ENCODE measurements around the gene KLF3. TPM values are rescaled to one million over a fixed set of nuclear protein-coding genes. Genes with fewer than 3 reads are reported as not detected.

Gene KLF3
- total RNA-seq, 1 donor from 2014 or later, result 77.8 TPM

DNA sequence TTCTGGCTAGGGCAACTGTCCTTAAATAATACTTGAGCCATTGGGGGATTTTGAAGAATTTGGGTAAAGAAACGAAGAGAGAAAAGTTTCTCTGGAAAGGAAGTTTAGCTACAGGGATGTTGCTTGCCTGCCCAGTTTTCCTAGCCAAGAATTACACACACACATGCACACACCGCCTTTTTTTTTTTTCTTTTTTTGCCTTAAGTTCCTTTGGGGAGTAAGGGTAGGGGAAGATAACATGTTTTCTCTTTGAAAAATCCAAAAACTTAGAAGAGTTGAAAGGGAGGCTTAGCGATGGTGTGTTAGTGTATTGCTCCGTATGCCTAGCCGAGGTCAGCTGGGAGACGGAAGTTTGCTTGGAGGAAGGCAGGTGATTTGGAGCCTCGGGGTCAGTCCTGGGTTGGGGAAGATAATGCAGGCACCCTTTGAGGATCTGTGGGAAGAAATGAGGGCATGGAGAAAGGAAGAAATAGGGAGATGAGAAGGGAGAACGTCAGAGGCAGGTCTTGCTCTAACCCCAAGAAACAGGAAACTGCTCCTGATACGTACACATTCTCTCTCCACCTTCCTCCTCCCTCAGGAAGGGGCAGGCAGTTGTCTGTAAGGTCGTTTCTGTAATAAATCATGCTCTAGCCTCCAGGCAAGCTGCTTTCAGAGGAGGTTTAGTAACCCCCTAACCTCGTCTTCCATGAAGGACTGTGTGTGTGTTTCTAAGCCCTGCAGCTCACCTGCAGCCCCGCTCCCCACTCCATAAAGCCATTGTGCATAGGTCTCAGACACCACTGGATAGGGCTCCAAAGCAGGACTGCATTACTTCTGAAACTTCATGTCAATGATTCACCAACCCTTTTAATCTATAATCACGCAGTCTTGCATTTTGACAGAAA lies 10.5 kb downstream of the KLF3 start:
- no peak for ATAC-seq

DNA sequence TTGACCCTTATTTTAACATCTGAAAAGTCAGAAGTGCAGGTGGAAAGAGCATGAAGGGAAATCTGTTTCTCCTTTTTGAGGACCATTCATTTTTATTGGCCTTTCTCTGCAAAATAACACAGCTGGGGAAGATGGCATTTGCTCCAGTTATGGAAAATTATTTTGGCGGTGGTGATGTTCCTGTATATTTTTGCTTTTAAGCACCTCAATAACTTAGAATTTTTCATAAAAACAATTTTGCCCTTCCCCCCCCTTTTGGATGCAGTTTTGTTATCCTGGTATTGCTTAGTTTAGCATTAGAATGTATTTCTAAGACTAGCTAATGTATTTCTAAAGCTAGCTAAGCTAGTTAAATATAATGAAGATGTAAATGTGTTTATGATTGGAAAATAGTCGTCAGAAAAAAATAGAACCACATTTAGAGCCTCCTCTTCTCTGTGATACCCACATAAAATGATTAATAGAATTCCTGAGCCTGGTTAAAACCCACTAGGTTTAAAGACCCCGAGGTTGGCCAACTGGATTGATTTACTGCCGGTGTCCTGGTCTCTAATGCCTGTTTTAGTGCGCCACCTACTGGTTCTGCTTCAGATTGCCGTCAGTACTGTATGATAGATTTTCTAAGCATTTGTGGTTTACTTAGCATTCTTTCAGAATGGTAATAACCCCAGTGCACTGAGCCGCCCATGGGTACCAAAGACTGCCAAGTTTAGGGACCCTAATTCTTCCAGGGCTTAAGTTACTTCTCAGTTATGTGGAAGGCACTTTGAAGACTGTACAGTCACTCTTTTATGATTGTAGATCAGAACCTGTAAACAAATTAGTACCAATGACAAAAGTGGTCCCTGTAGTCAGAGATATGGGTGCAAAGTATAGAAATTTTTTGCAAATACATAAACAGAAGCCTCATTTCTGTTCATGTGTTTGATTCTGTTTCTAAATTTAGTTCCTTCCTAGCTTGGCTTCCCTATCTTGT lies 11.4 kb downstream of the KLF3 start:
- peak; percentile 21 for ATAC-seq

DNA sequence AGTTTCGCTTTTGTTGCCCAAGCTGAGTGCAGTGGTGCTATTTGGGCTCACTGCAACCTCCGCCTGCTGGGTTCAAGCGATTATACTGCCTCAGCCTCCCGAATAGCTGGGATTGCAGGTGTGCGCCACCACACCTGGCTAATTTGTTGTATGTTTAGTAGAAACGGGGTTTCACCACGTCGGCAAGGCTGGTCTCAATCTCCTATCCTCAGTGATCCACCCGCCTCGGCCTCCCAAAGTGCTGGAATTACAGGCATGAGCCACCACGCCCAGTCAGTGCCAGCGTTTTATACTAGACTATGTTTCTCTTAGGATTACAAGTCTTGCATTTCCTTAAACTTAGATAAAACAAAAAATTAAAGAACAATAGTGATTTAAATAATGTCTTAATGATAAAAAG lies 13.0 kb downstream of the KLF3 start:
- ATAC-seq, result no peak

DNA sequence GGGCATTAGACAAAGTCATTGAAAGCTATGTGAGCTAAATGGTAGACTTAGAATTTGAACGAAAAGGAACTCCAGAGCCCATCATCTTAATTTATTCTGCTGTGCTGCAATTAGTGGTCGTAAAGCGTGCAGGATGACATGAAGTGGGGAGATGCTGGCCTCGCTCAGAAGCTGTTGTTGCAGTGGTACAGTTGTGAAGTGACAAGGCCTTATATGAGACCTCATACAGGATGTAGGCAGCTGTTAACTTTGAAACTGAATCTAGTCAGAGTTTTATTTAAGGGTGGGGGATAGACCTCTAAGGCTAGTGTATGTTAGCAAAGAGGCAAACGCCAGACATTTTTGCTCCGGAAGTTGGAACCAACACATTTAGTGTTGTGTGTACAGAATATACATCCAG lies 13.4 kb downstream of the KLF3 start:
- no peak for ATAC-seq

DNA sequence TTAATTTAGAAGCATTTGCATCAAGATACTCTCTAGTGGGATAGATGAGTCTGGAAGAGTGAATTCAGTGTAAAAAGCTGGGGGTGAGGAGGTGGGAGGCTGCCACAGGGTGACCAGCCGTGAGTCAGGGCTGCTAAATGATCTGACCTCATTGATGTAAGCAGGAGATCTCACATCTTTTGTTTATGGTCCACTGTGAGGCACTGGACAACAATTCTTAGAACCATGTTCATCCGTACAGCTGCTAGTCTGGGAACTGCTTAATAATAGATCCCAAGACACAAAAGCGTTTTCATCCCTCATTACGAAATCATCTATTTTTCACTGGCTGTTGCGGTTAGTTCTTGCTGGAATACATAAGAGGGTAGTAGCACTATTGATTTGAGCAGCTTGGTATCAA lies 14.1 kb downstream of the KLF3 start:
- ATAC-seq, result no peak

DNA sequence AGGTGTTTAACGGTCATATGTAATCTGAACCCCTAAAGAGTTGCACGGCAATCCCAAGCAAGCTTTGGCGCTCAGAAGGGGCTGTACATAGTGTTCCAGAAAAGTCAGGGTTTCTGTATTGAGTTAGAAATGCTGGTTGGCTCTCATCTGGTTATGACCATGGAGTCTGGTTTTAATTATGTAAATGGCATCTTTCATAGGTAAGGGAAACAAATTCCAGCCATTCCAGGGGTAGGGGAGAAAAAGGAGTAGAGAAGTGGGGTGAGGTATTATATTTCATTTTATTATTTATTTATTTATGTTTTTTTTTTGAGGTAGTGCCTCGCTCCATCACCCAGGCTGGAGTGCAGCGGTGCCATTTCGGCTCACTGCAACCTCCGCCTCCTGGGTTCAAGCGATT lies 15.9 kb downstream of the KLF3 start:
- no peak for ATAC-seq

DNA sequence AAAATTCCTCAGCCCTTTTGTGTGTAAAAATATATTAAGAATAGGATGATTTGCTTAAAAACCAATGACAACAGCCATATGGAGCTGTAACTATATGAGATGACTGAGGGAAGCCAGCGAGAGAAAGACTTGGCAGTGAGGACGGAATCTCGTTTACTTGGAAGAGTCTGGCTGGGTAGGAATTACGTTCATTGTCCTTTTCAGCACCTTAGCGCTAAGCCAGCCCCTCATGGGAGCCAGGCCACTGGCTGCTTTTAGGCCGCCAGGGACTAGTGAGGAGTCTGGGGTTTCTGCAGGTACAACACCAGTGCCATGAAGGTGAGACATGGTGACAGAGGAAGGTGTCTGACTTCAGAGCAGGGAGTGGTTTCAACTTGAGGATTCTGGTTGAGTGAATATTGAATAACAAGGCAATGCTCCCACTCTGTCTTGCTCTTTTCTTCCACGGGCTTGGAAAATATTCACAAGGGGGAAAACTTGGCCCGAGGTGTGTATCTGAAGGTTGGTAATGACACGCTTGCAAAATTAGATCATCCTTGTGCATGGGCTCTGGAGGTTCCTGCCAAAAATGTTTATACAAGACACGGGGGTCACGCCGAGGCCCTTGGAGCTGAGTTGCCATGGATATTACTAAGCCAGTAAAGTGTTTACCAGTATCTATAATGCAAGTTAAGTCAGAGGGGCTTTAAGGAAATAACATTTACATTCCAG lies 17.4 kb downstream of the KLF3 start:
- no peak for ATAC-seq

DNA sequence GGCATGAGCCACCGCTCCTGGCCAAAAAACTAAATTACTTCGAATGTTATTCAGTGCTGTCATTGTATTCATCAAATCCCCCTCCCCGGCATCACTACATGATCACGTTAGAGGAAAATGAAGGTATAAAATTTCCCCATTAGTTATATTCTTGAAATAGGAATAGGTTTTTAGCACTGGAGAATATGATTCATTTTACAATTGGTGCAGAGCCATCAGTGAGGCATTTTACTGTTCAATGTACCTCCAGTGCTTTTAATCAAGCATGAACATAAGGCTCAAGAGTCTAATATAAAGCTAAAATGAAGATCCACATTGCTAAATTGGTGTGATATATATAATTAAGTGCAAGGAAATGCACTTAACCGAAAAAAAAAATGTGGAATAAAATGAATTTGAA lies 18.3 kb downstream of the KLF3 start:
- ATAC-seq, result no peak

DNA sequence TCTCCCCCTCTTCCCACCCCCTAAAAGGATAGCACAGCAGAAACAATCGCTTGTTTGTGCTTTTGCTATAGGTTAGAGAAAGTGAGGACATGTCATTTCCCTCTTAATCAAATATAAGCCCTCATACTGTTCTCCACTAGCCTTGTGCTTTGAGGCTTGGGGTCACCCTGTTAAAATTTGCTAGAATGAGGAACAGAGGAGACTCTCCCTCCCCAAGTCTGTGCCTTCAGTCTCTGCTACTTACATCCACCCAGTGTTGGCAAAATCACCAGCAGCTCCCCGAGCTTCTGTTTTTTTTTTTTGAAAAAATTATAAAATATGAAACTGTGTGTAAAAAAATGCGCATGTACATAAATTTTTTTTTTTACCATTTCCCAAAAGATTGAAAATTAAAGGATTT lies 19.3 kb downstream of the KLF3 start:
- no peak for ATAC-seq

DNA sequence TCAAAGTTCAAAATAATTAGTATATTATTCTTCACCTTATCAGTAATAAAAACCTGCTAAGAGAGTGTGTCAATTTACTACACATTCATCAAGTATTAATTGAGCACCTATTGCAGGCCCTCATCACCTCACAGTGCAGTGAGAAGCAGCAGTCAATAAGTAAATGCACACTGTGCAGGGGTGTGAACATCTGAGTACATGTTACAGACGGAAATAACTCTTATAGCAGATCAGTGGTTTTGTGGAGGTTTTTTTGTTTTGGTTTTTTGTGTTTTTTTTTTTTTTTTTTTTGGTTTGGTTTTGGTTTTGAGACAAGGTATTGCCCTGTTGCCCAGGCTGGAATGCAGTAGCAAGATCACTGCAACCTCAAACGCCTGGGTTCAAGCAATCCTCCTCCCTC lies 20.3 kb downstream of the KLF3 start:
- ATAC-seq, result no peak

DNA sequence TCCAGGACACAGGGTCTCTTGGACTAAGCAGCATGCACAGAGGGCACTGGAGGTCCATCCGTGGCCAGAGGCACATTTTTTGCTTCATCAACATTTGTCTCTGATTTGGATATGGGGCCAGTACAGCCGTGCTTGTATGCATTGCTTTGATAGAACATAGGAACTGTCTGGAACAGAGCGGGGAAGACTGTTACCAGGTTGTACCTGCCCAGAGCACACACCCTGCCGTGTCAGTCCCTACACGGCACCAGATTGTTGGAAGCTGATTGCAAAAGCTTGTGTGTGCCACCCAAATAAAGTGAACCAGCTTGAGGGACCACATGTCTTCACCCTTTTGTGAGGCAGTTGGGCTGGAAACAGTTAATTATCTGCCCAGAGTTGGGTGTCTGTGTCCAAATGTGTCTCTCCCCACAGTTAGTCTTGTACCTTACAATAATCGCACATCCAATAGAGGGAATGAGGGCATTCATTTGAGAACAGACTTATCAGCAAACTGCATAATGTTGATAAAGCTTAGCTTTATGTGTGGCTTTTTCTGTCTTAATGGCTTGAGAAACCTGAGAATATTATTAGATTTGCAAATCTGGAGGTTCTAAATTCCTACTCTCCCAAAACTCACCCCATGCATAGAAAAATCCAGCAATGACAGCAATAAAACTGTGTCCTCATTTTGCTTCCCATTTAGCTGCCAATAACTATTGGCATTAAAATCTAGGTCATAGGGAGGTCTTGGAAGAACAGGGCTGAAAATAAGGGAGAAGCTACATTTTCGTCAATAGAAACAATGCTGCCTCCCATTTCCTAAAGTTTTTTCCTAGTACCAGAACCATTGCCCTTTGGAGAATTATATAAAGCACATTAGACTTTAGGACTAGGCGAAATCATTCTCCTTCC lies 21.2 kb downstream of the KLF3 start:
- ATAC-seq, result peak; percentile 14

DNA sequence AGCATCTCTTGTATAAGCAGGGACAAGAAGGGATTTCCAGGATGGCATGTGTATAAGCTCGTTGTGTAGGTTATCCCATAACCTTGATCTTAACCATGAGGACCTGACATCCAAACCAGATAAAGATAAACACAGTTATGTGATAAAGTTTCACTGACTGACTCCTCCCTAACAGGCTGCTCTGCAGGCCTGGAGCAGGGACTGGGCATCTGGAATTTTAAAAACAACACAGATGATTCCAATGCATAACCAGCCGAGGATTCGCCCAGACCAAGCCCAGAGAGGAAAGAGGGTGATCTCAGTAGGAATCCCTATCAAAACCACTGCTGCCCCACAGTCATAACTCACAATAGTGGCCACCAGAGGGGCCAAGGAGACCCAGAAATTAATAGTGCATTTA lies 22.7 kb downstream of the KLF3 start:
- no peak for ATAC-seq

DNA sequence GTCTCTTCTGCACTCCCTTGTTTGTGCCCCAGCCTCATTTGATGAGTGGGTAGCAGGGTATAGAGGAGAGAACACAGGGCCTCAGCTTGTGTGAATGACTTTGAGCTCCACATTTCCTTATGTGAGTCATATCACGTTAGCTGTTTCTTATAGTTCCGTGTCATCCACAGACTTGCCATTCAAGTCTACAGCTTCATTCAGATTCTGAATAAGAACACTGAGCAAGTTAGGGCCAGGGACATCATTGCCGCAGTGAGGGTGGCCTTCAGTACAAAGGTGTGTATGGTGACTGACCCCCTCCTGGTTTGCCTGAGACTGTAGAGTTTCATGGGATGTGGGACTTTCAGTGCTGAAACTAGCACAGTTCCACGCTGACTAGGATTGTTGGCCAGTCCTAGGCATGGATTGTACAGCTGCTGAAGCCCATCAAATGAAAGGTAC lies 23.6 kb downstream of the KLF3 start:
- ATAC-seq, result peak; percentile 85

DNA sequence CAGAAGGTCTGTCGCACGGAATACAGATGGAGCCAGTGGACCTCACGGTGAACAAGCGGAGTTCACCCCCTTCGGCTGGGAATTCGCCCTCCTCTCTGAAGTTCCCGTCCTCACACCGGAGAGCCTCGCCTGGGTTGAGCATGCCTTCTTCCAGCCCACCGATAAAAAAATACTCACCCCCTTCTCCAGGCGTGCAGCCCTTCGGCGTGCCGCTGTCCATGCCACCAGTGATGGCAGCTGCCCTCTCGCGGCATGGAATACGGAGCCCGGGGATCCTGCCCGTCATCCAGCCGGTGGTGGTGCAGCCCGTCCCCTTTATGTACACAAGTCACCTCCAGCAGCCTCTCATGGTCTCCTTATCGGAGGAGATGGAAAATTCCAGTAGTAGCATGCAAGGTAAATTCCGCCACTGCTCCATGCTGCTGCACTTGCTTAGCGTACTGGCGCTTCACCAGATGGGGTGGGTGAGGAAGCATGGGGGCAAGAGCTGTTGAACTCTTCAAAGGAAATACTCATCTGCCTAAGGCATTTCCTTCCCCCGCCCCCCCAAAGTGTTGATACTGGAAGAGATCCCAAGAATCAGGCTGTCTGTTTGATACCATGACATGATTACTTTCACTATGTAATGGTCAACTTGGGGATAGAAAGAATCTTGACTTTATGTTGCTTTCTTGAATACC lies 24.8 kb downstream of the KLF3 start:
- ATAC-seq, result no peak

DNA sequence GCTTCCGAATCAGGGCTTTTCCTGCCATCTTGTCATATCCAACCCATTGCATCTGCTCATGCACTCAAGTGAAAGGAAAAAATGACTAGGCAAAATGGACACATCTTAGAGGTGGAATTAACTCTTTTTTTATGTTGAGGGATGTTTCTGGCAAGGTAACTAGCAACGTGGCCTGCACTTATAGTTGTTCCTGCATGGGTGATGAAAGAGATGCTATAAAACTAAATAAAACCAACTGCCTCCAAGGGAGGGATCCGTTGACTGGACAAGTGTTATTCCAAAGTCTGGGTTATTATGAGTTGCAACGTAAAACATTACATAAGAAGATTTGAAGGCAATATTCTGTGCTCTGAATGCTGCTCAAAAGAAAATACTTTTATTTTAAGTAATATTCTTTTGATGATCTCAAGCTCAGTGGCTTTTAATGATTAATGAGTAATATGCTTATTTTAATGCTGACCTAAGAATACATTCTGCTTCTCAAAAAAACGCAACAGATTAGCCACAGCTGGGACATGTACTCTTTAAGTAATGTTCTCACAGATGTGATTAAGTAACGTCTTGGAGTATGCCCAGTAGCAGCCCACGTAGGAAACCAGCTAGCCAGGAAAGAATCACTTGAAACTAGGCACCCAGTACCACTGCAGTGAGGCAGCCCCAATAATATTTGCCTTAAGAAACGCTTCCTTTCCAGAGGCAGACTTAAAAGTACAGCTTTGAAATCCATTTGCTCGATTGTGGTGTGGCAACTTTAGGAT lies 27.4 kb downstream of the KLF3 start:
- ATAC-seq, result no peak

DNA sequence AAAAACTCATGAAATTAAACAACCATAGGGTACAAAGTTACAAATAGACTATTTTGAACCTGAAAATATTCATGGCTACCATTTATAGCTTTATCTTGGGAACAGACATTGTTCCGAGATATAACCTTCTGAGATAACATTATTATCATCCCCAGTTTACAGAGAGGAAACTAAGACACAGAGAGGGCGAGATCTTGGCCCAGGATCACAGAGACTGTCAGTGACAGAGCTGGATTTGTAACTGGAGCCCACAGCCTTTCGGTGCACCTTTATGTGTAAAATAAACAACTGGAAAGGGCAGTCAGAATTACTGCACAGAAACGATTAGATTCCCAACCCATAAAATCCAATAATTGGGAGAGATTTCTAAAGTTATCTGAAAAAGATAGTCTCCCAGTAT lies 28.4 kb downstream of the KLF3 start:
- no peak for ATAC-seq

DNA sequence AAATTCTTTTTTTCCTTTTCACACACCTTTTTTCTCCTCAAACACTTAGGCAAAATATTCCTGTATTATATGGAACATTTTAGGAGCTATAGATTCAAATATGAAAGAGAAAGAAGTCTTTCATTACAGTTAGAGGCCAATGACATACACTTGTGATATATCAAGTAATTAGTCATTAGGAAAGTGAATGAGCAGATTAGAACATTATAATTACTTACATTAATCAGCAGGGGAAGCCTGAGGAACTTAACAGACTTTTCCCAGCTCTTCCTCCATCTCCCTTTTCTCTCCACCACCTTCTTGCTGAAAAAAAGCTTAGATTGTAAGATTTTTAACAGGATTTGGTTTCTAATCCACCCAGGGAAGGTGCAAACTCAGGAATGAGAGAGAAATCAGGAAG lies 29.6 kb downstream of the KLF3 start:
- ATAC-seq, result no peak

DNA sequence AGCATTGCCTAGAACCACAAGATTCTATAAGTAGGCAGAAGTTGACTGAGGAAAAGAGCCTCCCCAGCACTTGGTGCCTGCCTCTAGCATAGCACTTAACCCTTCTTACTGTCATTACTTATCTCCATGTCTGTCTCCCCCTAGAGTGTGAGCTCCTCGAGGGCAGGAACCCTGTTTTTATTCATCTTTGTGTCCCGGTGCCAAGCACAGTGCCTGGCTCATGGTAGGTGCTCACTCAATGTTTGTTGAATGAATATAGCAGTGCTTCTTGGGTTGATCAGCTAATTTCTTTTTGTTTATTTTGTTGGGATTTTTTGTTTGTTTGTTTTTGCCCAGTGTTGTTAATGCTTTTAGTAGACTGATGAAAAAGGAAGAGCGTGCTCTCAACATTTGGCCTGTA lies 30.3 kb downstream of the KLF3 start:
- ATAC-seq, result no peak

DNA sequence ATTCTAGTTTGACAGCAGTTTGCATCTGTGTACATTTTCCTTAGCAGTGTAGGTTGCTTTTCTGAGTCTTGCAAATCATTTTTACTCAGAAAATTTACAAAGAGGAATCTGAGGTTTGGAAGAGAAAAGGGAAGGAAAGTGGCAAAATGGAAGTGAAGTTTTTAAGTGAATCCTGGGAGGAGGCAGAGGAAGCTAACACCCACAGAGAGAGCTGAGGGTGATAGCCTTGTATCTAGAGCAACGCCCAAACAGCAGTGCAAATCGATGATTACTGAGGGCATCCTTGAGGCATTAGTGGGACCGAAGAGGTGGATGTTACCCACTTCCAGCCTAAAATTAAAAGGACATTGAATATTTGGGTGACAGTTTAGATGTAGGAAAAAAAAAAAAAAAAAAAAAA lies 31.8 kb downstream of the KLF3 start:
- no peak for ATAC-seq

DNA sequence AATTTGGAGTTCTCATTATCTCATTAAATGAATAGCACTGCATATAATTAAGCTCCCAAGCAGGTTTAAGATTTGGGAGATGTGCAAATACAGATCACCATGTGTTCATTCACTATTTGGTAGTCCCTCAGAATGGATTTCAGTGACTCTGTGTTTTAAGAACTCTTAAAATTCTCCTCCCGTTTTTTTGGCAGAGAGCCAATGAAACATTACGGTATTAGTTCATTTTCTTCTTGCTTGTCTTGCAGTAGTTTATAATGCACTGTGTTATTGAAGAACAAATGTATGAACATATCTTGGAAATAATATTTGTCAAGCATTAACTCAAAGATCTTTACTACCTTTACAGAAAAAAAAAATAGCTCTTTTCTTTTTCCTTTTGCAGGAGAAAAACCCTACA lies 32.7 kb downstream of the KLF3 start:
- ATAC-seq, result no peak
